HCT116 (cell line): ENCODE data around the gene NTHL1. TPM values are rescaled to one million over a fixed set of nuclear protein-coding genes. Genes with fewer than 3 reads are reported as not detected.

Experiments
- ATAC-seq: fragments of 200-7000 bp; cut with Tn5 transposase; 2 replicates; pipeline ENCODE4 v1.9.1; 2020; ENCODE audit warnings: mild to moderate bottlenecking, moderate library complexity
- BruUV-seq: library from RNA; stranded (reverse); fragments of 400-500 nt; replicated peaks from 2 replicates; lab custom pipeline; 2021; lab: Mats Ljungman, UMichigan
- CTCF ChIA-PET: fragments of 300-600 bp; sonication (Branson Sonifier 250); formaldehyde crosslinking; loops from one replicate; lab custom pipeline; 2021; ENCODE audit warnings: antibody characterized with exemption; lab: Charles Lee
- POLR2A ChIA-PET: fragments of 300-600, 350-600 bp; sonication (Branson Sonifier 250); formaldehyde crosslinking; loops from one replicate; lab custom pipeline; 2021; ENCODE audit warnings: antibody characterized with exemption; lab: Charles Lee
- RAD21 ChIA-PET, 2 experiments: fragments of 300-600 bp; sonication (Branson Sonifier 250); formaldehyde crosslinking; loops; one replicate each; lab custom pipeline; 2023; ENCODE audit warnings: low total read pairs in 2 of 2; ENCODE audit not compliant: uncharacterized antibody in 2 of 2, unreplicated experiment in 2 of 2, low non-redundant PET in 1 of 2; lab: Charles Lee
- DNase-seq: peaks from one replicate; pipeline ENCODE4 v3.0.0-alpha.2; 2010; ENCODE audit warnings: low read depth, low spot score
- H2AFZ ChIP-seq: fragments of 200-600 bp; shearing (Covaris generic), sonication (generic); 2 replicates; pipeline ENCODE4 v1.6.1; 2017; ENCODE audit warnings: low read depth, mixed run types, mixed read lengths, antibody characterized with exemption, low read length; ENCODE audit not compliant: poor library complexity, severe bottlenecking
- H3K27ac ChIP-seq: 2 replicates; pipeline ENCODE4 v1.5.1; 2012; ENCODE audit warnings: low read depth, low read length
- H3K27me3 ChIP-seq: fragments of 200-600 bp; sonication (generic); 2 replicates; pipeline ENCODE4 v1.6.1; 2016; ENCODE audit warnings: mixed run types, low read length, mixed read lengths; ENCODE audit not compliant: insufficient read depth
- H3K36me3 ChIP-seq, 2 experiments: fragments of 200-500 bp in 1 of 2; fragments of 200-600 bp in 1 of 2; sonication (Bioruptor generic) in 1 of 2; sonication (generic) in 1 of 2; 2 replicates each; pipeline versions ENCODE4 v1.5.1 to v1.6.1; 2014 to 2016; ENCODE audit warnings: low read length in 2 of 2, inconsistent platforms in 1 of 2, mixed read lengths in 1 of 2, mixed run types in 1 of 2; ENCODE audit not compliant: insufficient read depth in 2 of 2, control insufficient read depth in 1 of 2
- H3K4me1 ChIP-seq, 2 experiments: fragments of 200-600 bp in 1 of 2; sonication (generic) in 1 of 2; 2 replicates each; pipeline versions ENCODE4 v1.5.1 to v1.6.1; 2012 to 2017; ENCODE audit warnings: low read length in 2 of 2, inconsistent platforms in 1 of 2, mild to moderate bottlenecking in 1 of 2, mixed read lengths in 1 of 2, mixed run types in 1 of 2, moderate library complexity in 1 of 2; ENCODE audit not compliant: insufficient read depth in 2 of 2, control insufficient read depth in 1 of 2
- H3K4me2 ChIP-seq: fragments of 200-600 bp; sonication (generic); 2 replicates; pipeline ENCODE4 v1.6.1; 2017; ENCODE audit warnings: mixed run types, low read length, mixed read lengths
- H3K4me3 ChIP-seq, 2 experiments: fragments of 200-600 bp in 1 of 2; sonication (generic) in 1 of 2; replicated peaks in 1 of 2; 2 replicates each; pipeline ENCODE4 v1.5.1; 2011 to 2016; ENCODE audit warnings: low read length in 2 of 2, control low read depth in 1 of 2, low read depth in 1 of 2, mild to moderate bottlenecking in 1 of 2, mixed read lengths in 1 of 2, mixed run types in 1 of 2
- H3K79me2 ChIP-seq: fragments of 200-600 bp; sonication (generic); 2 replicates; pipeline ENCODE4 v1.6.1; 2017; ENCODE audit warnings: mild to moderate bottlenecking, mixed run types, low read length, moderate library complexity, mixed read lengths; ENCODE audit not compliant: insufficient read depth
- H3K9ac ChIP-seq: fragments of 200-600 bp; sonication (generic); 2 replicates; pipeline ENCODE4 v1.6.1; 2016; ENCODE audit warnings: low read length, mixed read lengths
- H3K9me2 ChIP-seq: fragments of 200-600 bp; sonication (generic), shearing (Covaris generic); 2 replicates; pipeline ENCODE4 v1.6.1; 2017; ENCODE audit warnings: mixed run types, mild to moderate bottlenecking, moderate library complexity; ENCODE audit not compliant: insufficient read depth
- H3K9me3 ChIP-seq, 2 experiments: fragments of 200-500 bp in 1 of 2; fragments of 200-600 bp in 1 of 2; sonication (Bioruptor generic) in 1 of 2; sonication (generic) in 1 of 2; 2 replicates each; pipeline ENCODE4 v1.6.1; 2014 to 2017; ENCODE audit warnings: low read length in 2 of 2, mixed read lengths in 2 of 2, inconsistent platforms in 1 of 2, low read depth in 1 of 2, mild to moderate bottlenecking in 1 of 2, mixed run types in 1 of 2, moderate library complexity in 1 of 2; ENCODE audit not compliant: control insufficient read depth in 1 of 2, insufficient read depth in 1 of 2
- H4K20me1 ChIP-seq: fragments of 200-600 bp; sonication (generic), shearing (Covaris generic); 2 replicates; pipeline ENCODE4 v1.6.1; 2017; ENCODE audit warnings: mixed run types, mild to moderate bottlenecking, moderate library complexity; ENCODE audit not compliant: insufficient read depth
- CEBPB ChIP-seq: IDR thresholded peaks from 2 replicates; pipeline ENCODE4 v1.6.1; 2012; ENCODE audit warnings: low read depth
- CTCF ChIP-seq, 3 experiments: fragments of 200-600 bp in 1 of 3; sonication (generic) in 1 of 3; IDR thresholded peaks in 2 of 3; conservative IDR thresholded peaks in 1 of 3; 2 replicates each; pipeline ENCODE4 v1.5.1; 2012 to 2017; ENCODE audit warnings: low read depth in 2 of 3, low read length in 2 of 3, antibody characterized with exemption in 1 of 3, borderline replicate concordance in 1 of 3, control low read depth in 1 of 3, mild to moderate bottlenecking in 1 of 3, mixed read lengths in 1 of 3, mixed run types in 1 of 3, moderate library complexity in 1 of 3; ENCODE audit not compliant: insufficient read depth in 1 of 3
- EGR1 ChIP-seq: IDR thresholded peaks from 2 replicates; pipeline ENCODE4 v1.6.1; 2012; ENCODE audit warnings: low read depth
- ELF1 ChIP-seq: IDR thresholded peaks from 2 replicates; pipeline ENCODE4 v1.6.1; 2012; ENCODE audit warnings: low read depth, borderline replicate concordance
- JUND ChIP-seq: IDR thresholded peaks from 2 replicates; pipeline ENCODE4 v1.6.1; 2012
- POLR2A ChIP-seq: IDR thresholded peaks from 2 replicates; pipeline ENCODE4 v1.7.0; 2011; ENCODE audit warnings: borderline replicate concordance; ENCODE audit not compliant: insufficient read depth, insufficient read length; ENCODE audit errors: extremely low read depth
- POLR2AphosphoS5 ChIP-seq: IDR thresholded peaks from 2 replicates; pipeline ENCODE4 v1.6.1; 2011; ENCODE audit warnings: mild to moderate bottlenecking, low read depth, low read length, moderate library complexity
- RAD21 ChIP-seq: IDR thresholded peaks from 2 replicates; pipeline ENCODE4 v1.6.1; 2012; ENCODE audit warnings: low read depth, mild to moderate bottlenecking
- REST ChIP-seq: IDR thresholded peaks from 2 replicates; pipeline ENCODE4 v1.6.1; 2012; ENCODE audit warnings: low read depth
- SIN3A ChIP-seq: IDR thresholded peaks from 2 replicates; pipeline ENCODE4 v1.6.1; 2012; ENCODE audit warnings: low read depth
- SRF ChIP-seq: IDR thresholded peaks from 2 replicates; pipeline ENCODE4 v1.6.1; 2012; ENCODE audit warnings: low read depth
- YY1 ChIP-seq: IDR thresholded peaks from 2 replicates; pipeline ENCODE4 v1.6.1; 2011; ENCODE audit warnings: low read length, low read depth, moderate library complexity, mild to moderate bottlenecking; ENCODE audit not compliant: insufficient replicate concordance; ENCODE audit errors: extremely low read depth
- ZFX ChIP-seq: fragments of 450-650 bp; IDR thresholded peaks from 2 replicates; pipeline ENCODE4 v1.6.1; 2017
- intact Hi-C: fragments of 100-400 bp; cut with micrococcal nuclease; formaldehyde crosslinking; loops from 2 replicates; pipeline ENCODE4 v1.10.0; 2022
- total RNA-seq: library from RNA; stranded (reverse); gene quantifications from one replicate; pipeline ENCODE4 v1.2.1, GENCODE V29; 2021; ENCODE audit not compliant: unreplicated experiment
- TF ChIP-seq, protein P1 (sequence below): IDR thresholded peaks from 2 replicates; pipeline ENCODE4 v1.6.1; 2012

The NTHL1 gene
- total RNA-seq, 1 experiment from 2014 or later: 40.1 TPM

DNA sequence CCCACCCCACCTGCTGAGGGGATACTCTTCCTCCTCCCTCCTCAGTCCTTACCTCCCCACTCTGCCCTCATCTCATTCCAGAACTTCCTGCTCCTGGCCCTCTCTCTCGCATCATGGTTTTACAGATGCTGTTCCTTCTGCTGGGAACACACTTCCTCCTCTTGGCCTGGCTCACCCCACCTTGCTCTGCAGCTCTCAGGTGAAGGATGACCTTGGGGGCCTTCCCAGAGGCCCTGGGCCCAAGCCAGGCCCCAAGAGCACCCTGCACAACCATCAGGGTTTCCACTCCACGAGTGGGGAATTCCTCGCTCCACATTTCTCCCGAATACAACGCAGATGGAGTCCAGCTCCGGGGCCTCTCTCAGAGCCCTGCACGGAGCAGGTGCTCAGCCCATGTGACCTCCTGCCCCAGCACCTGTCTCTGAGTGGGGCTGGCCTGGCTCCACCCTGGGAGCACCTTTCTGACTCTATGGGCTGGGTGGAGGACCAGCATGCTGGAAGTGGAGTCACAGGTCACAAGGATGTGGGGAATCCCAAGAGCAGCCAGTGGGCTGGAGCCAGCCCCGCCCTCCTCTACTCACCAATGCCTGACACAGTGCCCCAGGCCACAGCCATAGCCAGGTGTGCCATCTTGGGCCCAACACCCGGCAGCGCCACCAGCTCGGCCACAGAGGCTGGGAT is 4.5 kb downstream of the NTHL1 start:
- peaks cover 3% of the 10 kb centered on the region; the same call in 1 of the 2 replicates for H3K79me2 ChIP-seq
- H4K20me1 ChIP-seq: no peaks in the 10 kb centered on the region
- no peak overlapping the region for H3K27ac ChIP-seq
- H3K27me3 ChIP-seq: no peaks in the 10 kb centered on the region
- no peak for ATAC-seq
- no peak overlapping the region for H2AFZ ChIP-seq
- H3K4me2 ChIP-seq: no peak overlapping the region
- H3K9me2 ChIP-seq: no peaks in the 10 kb centered on the region
- no peaks in the 10 kb centered on the region for H3K36me3 ChIP-seq
- no peak overlapping the region for H3K9ac ChIP-seq
- H3K4me1 ChIP-seq: peaks cover 11 to 53% of the 10 kb centered on the region in 2 experiments; a peak in 3 of 4 replicates
- intact Hi-C loops: no loop called here
- CTCF ChIA-PET: no interaction called here
- no TSS peak for BruUV-seq
- TF ChIP-seq ELF1 (no peak), CTCF (IDR thresholded peaks at IDR 0.05 in 2 of 3, conservative IDR thresholded peaks at IDR 0.05 in 1 of 3; ENCODE audit: borderline replicate concordance in 1 of 3, insufficient read depth in 1 of 3, low read depth in 2 of 3, low read length in 2 of 3) (no peak), ZFX (no peak), SRF (no peak), POLR2A (no peak), YY1 (no peak), JUND (no peak), POLR2AphosphoS5 (no peak), SIN3A (no peak), EGR1 (no peak), REST (no peak), CEBPB (no peak), RAD21 (no peak)
- TF ChIP-seq, protein P1, sequence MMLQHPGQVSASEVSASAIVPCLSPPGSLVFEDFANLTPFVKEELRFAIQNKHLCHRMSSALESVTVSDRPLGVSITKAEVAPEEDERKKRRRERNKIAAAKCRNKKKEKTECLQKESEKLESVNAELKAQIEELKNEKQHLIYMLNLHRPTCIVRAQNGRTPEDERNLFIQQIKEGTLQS: no peak
- TF ChIP-seq, all 23 proteins: peak for 0
- DNase-seq: no peak
- POLR2A ChIA-PET: no interaction called here
- H3K9me3 ChIP-seq: no peaks in the 10 kb centered on the region
- RAD21 ChIA-PET: no interaction called here
- H3K4me3 ChIP-seq: no peak overlapping the region
